SU-DHL-6 (cell line): ENCODE measurements around the gene KDSR.

Experiments
- H2AFZ ChIP-seq: fragments of 200-600 bp; sonication (generic); 2 replicates; pipeline ENCODE4 v1.6.1; 2014; ENCODE audit warnings: low read depth, mild to moderate bottlenecking, moderate library complexity, mixed read lengths, antibody characterized with exemption, low read length; ENCODE audit not compliant: severe bottlenecking
- H3F3A ChIP-seq: fragments of 200-600 bp; shearing (Covaris generic); 2 replicates; pipeline ENCODE4 v1.6.0; 2016; ENCODE audit warnings: antibody characterized with exemption, mild to moderate bottlenecking; ENCODE audit not compliant: insufficient read depth
- H3K27ac ChIP-seq: fragments of 200-600 bp; sonication (generic); 2 replicates; pipeline ENCODE4 v1.5.1; 2016; ENCODE audit warnings: low read depth, mild to moderate bottlenecking, low read length, moderate library complexity, mixed read lengths
- H3K27me3 ChIP-seq: fragments of 200-600 bp; sonication (generic), shearing (Covaris generic); 2 replicates; pipeline ENCODE4 v1.6.0; 2014; ENCODE audit warnings: mild to moderate bottlenecking, low read length
- H3K36me3 ChIP-seq: fragments of 200-600 bp; sonication (generic); 2 replicates; pipeline ENCODE4 v1.6.1; 2014; ENCODE audit warnings: mild to moderate bottlenecking, low read length, mixed read lengths
- H3K4me2 ChIP-seq: fragments of 300-600, 200-600 bp; shearing (Covaris generic), sonication (generic); 2 replicates; pipeline ENCODE4 v1.6.0; 2014; ENCODE audit warnings: low read length, low read depth, mild to moderate bottlenecking; ENCODE audit not compliant: poor library complexity, severe bottlenecking
- H3K4me3 ChIP-seq: fragments of 200-600 bp; sonication (generic); 2 replicates; pipeline ENCODE4 v1.5.1; 2014; ENCODE audit warnings: antibody characterized with exemption, low read length, mild to moderate bottlenecking, mixed read lengths; ENCODE audit not compliant: insufficient read depth, poor library complexity, severe bottlenecking
- H3K79me2 ChIP-seq: fragments of 200-600 bp; sonication (generic); 2 replicates; pipeline ENCODE4 v1.6.1; 2014; ENCODE audit warnings: mild to moderate bottlenecking, low read length, moderate library complexity; ENCODE audit not compliant: insufficient read depth
- H3K9ac ChIP-seq: fragments of 200-600 bp; sonication (generic); 2 replicates; pipeline ENCODE4 v1.7.0; 2014; ENCODE audit warnings: mild to moderate bottlenecking, low read length
- H3K9me2 ChIP-seq: fragments of 200-600 bp; sonication (generic); replicated peaks from 2 replicates; pipeline ENCODE4 v1.6.1; 2014; ENCODE audit warnings: low read length; ENCODE audit not compliant: insufficient read depth
- H3K9me3 ChIP-seq: fragments of 200-600 bp; sonication (generic); 2 replicates; pipeline ENCODE4 v1.6.1; 2014; ENCODE audit warnings: low read length, mixed read lengths; ENCODE audit not compliant: insufficient read depth
- H4K20me1 ChIP-seq: fragments of 200-600 bp; sonication (generic); 2 replicates; pipeline ENCODE4 v1.6.1; 2014; ENCODE audit warnings: low read depth, mild to moderate bottlenecking, antibody characterized with exemption, low read length, moderate library complexity, mixed read lengths
- EZH2phosphoT487 ChIP-seq: fragments of 200-600 bp; sonication (generic), shearing (Covaris generic); conservative IDR thresholded peaks from 2 replicates; pipeline ENCODE4 v1.6.1; 2018; ENCODE audit warnings: mild to moderate bottlenecking, antibody characterized with exemption, low read length, moderate library complexity, mixed read lengths
- TF ChIP-seq, protein P1 (sequence below): fragments of 200-600 bp; sonication (generic); IDR thresholded peaks from one replicate; pipeline ENCODE4 v1.5.1; 2017; ENCODE audit warnings: antibody characterized with exemption, mild to moderate bottlenecking, low read length, moderate library complexity; ENCODE audit not compliant: insufficient read depth, poor library complexity, severe bottlenecking

KDSR gene

GRCh38 chr18:63311118-63312018, 55.6 kb downstream of the KDSR start:
- no peak overlapping the region for H3K27ac ChIP-seq
- peaks cover 100% of the 10 kb centered on the region for H3K79me2 ChIP-seq
- H2AFZ ChIP-seq, result no peak overlapping the region
- peaks cover 29% of the 10 kb centered on the region for H3K36me3 ChIP-seq
- no peaks in the 10 kb centered on the region for H3K9me2 ChIP-seq
- peaks cover 55% of the 10 kb centered on the region for H4K20me1 ChIP-seq
- peak overlapping the region; percentile 86 for H3K4me2 ChIP-seq
- H3K27me3 ChIP-seq, result no peaks in the 10 kb centered on the region
- no peaks in the 10 kb centered on the region for H3K9me3 ChIP-seq
- H3K4me3 ChIP-seq, result no peak overlapping the region
- TF ChIP-seq, protein P1, sequence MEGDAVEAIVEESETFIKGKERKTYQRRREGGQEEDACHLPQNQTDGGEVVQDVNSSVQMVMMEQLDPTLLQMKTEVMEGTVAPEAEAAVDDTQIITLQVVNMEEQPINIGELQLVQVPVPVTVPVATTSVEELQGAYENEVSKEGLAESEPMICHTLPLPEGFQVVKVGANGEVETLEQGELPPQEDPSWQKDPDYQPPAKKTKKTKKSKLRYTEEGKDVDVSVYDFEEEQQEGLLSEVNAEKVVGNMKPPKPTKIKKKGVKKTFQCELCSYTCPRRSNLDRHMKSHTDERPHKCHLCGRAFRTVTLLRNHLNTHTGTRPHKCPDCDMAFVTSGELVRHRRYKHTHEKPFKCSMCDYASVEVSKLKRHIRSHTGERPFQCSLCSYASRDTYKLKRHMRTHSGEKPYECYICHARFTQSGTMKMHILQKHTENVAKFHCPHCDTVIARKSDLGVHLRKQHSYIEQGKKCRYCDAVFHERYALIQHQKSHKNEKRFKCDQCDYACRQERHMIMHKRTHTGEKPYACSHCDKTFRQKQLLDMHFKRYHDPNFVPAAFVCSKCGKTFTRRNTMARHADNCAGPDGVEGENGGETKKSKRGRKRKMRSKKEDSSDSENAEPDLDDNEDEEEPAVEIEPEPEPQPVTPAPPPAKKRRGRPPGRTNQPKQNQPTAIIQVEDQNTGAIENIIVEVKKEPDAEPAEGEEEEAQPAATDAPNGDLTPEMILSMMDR, result no peak
- no peak for TF ChIP-seq EZH2phosphoT487
- peaks cover 38% of the 10 kb centered on the region; the same call in 1 of the 2 replicates for H3F3A ChIP-seq
- H3K9ac ChIP-seq, result no peak overlapping the region

GRCh38 chr18:63309422-63309821, 57.6 kb downstream of the KDSR start:
- Histone ChIP-seq H3K4me2 (peak overlapping the region; percentile 26), H3F3A (peaks cover 35% of the 10 kb centered on the region; the same call in 1 of the 2 replicates), H3K9me2 (no peaks in the 10 kb centered on the region), H2AFZ (no peak overlapping the region), H3K27ac (peak overlapping the region; percentile 13; the same call in 1 of the 2 replicates), H3K79me2 (peaks cover 100% of the 10 kb centered on the region), H3K9ac (no peak overlapping the region), H4K20me1 (peaks cover 45% of the 10 kb centered on the region), H3K9me3 (no peaks in the 10 kb centered on the region), H3K36me3 (peaks cover 12% of the 10 kb centered on the region; the same call in 1 of the 2 replicates), H3K4me3 (no peak overlapping the region), H3K27me3 (no peaks in the 10 kb centered on the region)
- TF ChIP-seq EZH2phosphoT487, result no peak
- TF ChIP-seq, protein P1, result no peak

GRCh38 chr18:63307551-63308200, 59.3 kb downstream of the KDSR start:
- Histone ChIP-seq H3K9me3 (no peaks in the 10 kb centered on the region), H3K27me3 (no peaks in the 10 kb centered on the region), H3F3A (peaks cover 38% of the 10 kb centered on the region; the same call in 1 of the 2 replicates), H4K20me1 (peaks cover 45% of the 10 kb centered on the region), H3K9me2 (no peaks in the 10 kb centered on the region), H3K79me2 (peaks cover 100% of the 10 kb centered on the region), H3K36me3 (peaks cover 8% of the 10 kb centered on the region; the same call in 1 of the 2 replicates), H3K4me3 (no peak overlapping the region), H3K9ac (no peak overlapping the region), H3K4me2 (peak overlapping the region; percentile 26), H2AFZ (no peak overlapping the region), H3K27ac (peak overlapping the region; percentile 3; the same call in 1 of the 2 replicates)
- no peak for TF ChIP-seq EZH2phosphoT487
- TF ChIP-seq, protein P1, result no peak
